ENCODE data around the gene SRP19. TPM values are rescaled to one million over a fixed set of nuclear protein-coding genes. Genes with fewer than 3 reads are reported as not detected.

Gene SRP19
- total RNA-seq, 1 experiment from 2014 or later, result 56.4 TPM

DNA sequence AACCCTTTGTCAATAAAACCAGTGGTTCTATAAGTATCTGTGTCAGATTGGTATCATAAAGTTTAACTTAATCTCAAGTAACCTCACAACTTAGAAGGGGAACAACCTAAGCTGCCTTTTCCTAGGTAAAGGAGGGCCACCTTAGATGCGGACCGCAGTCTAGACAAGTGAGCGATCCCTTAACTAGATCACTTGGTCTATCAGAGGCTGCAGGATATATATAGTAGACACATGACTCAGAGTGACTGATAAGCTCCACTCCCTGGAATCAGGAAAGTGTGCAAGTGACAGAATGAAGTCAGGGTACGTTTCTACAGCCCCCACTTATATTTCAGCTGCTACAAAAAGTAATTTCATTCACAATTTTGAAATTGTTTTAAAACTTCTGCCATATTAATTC is 53.5 kb downstream of the SRP19 start (continued):
- TF ChIP-seq EMX1 (CRISPR knock-in tag; IDR thresholded peaks at IDR 0.05), result no peak
- no peak for TF ChIP-seq SOX15 (CRISPR knock-in tag; IDR thresholded peaks at IDR 0.05)
- TF ChIP-seq, protein P1, sequence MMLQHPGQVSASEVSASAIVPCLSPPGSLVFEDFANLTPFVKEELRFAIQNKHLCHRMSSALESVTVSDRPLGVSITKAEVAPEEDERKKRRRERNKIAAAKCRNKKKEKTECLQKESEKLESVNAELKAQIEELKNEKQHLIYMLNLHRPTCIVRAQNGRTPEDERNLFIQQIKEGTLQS (CRISPR knock-in tag; conservative IDR thresholded peaks at IDR 0.05), result no peak
- no peak for TF ChIP-seq FOXK1 (CRISPR knock-in tag; IDR thresholded peaks at IDR 0.05)
- TF ChIP-seq CREB1 (CRISPR knock-in tag; IDR thresholded peaks at IDR 0.05), result no peak
- TF ChIP-seq, protein P2, sequence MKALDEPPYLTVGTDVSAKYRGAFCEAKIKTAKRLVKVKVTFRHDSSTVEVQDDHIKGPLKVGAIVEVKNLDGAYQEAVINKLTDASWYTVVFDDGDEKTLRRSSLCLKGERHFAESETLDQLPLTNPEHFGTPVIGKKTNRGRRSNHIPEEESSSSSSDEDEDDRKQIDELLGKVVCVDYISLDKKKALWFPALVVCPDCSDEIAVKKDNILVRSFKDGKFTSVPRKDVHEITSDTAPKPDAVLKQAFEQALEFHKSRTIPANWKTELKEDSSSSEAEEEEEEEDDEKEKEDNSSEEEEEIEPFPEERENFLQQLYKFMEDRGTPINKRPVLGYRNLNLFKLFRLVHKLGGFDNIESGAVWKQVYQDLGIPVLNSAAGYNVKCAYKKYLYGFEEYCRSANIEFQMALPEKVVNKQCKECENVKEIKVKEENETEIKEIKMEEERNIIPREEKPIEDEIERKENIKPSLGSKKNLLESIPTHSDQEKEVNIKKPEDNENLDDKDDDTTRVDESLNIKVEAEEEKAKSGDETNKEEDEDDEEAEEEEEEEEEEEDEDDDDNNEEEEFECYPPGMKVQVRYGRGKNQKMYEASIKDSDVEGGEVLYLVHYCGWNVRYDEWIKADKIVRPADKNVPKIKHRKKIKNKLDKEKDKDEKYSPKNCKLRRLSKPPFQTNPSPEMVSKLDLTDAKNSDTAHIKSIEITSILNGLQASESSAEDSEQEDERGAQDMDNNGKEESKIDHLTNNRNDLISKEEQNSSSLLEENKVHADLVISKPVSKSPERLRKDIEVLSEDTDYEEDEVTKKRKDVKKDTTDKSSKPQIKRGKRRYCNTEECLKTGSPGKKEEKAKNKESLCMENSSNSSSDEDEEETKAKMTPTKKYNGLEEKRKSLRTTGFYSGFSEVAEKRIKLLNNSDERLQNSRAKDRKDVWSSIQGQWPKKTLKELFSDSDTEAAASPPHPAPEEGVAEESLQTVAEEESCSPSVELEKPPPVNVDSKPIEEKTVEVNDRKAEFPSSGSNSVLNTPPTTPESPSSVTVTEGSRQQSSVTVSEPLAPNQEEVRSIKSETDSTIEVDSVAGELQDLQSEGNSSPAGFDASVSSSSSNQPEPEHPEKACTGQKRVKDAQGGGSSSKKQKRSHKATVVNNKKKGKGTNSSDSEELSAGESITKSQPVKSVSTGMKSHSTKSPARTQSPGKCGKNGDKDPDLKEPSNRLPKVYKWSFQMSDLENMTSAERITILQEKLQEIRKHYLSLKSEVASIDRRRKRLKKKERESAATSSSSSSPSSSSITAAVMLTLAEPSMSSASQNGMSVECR (CRISPR knock-in tag; IDR thresholded peaks at IDR 0.05; ENCODE audit: borderline replicate concordance), result no peak
- TF ChIP-seq, protein P3, sequence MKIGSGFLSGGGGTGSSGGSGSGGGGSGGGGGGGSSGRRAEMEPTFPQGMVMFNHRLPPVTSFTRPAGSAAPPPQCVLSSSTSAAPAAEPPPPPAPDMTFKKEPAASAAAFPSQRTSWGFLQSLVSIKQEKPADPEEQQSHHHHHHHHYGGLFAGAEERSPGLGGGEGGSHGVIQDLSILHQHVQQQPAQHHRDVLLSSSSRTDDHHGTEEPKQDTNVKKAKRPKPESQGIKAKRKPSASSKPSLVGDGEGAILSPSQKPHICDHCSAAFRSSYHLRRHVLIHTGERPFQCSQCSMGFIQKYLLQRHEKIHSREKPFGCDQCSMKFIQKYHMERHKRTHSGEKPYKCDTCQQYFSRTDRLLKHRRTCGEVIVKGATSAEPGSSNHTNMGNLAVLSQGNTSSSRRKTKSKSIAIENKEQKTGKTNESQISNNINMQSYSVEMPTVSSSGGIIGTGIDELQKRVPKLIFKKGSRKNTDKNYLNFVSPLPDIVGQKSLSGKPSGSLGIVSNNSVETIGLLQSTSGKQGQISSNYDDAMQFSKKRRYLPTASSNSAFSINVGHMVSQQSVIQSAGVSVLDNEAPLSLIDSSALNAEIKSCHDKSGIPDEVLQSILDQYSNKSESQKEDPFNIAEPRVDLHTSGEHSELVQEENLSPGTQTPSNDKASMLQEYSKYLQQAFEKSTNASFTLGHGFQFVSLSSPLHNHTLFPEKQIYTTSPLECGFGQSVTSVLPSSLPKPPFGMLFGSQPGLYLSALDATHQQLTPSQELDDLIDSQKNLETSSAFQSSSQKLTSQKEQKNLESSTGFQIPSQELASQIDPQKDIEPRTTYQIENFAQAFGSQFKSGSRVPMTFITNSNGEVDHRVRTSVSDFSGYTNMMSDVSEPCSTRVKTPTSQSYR (CRISPR knock-in tag; IDR thresholded peaks at IDR 0.05), result no peak
- no peak for TF ChIP-seq HMGA2 (CRISPR knock-in tag; IDR thresholded peaks at IDR 0.05)
- TF ChIP-seq, protein P4, sequence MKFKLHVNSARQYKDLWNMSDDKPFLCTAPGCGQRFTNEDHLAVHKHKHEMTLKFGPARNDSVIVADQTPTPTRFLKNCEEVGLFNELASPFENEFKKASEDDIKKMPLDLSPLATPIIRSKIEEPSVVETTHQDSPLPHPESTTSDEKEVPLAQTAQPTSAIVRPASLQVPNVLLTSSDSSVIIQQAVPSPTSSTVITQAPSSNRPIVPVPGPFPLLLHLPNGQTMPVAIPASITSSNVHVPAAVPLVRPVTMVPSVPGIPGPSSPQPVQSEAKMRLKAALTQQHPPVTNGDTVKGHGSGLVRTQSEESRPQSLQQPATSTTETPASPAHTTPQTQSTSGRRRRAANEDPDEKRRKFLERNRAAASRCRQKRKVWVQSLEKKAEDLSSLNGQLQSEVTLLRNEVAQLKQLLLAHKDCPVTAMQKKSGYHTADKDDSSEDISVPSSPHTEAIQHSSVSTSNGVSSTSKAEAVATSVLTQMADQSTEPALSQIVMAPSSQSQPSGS (CRISPR knock-in tag; IDR thresholded peaks at IDR 0.05; ENCODE audit: borderline replicate concordance, low read depth), result no peak

DNA sequence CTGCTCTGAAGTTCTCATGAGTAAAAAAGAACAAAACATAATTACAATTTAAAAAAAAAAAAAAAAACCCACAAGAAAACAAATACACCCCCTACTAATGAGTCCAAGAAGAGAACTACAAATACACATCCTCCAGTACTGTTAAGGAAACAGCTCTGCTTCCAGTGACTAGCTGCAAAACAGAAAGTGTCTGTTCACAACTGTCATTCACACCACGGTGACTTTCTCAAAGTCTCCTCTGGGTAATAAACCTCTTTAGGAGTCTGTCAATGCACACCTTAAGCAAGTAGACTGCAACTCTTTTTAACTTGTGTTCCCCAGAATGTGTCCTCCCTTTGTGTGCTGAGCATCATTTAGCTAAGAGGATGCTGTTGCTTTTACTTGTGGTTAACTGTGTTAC is 54.7 kb downstream of the SRP19 start:
- no peaks in the 10 kb centered on the region for H3K27me3 Mint-ChIP-seq (ENCODE audit: low read depth)
- H3K27ac Mint-ChIP-seq, result no peak overlapping the region
- no peak overlapping the region for H3K4me3 Mint-ChIP-seq
- ChIA-PET POLR2A (interaction anchor here (0.6 kb wide), 2 partner anchors 74 to 76 kb away, joined by 4 to 7 read pairs; no protein-coding TSS in a partner anchor), CTCF (interaction anchor here (0.7 kb wide), 1 partner anchor 57 kb away, joined by 3 read pairs; no protein-coding TSS in a partner anchor)
- no peaks in the 10 kb centered on the region for H3K9me3 Mint-ChIP-seq
- ATAC-seq, result no peak
- H3K4me1 Mint-ChIP-seq, result peaks cover 6% of the 10 kb centered on the region
- DNase-seq (ENCODE audit: low spot score), result no peak
- H3K36me3 Mint-ChIP-seq, result peaks cover 25% of the 10 kb centered on the region
- TF ChIP-seq, protein P5, sequence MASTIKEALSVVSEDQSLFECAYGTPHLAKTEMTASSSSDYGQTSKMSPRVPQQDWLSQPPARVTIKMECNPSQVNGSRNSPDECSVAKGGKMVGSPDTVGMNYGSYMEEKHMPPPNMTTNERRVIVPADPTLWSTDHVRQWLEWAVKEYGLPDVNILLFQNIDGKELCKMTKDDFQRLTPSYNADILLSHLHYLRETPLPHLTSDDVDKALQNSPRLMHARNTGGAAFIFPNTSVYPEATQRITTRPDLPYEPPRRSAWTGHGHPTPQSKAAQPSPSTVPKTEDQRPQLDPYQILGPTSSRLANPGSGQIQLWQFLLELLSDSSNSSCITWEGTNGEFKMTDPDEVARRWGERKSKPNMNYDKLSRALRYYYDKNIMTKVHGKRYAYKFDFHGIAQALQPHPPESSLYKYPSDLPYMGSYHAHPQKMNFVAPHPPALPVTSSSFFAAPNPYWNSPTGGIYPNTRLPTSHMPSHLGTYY (CRISPR knock-in tag; IDR thresholded peaks at IDR 0.05), result no peak
- TF ChIP-seq ZNF232 (CRISPR knock-in tag; IDR thresholded peaks at IDR 0.05) (no peak), JAZF1 (CRISPR knock-in tag; IDR thresholded peaks at IDR 0.05) (no peak), FOXP1 (CRISPR knock-in tag; IDR thresholded peaks at IDR 0.05; ENCODE audit: borderline replicate concordance) (no peak), GABPB1 (CRISPR knock-in tag; IDR thresholded peaks at IDR 0.05) (no peak), CBFB (CRISPR knock-in tag; IDR thresholded peaks at IDR 0.05; ENCODE audit: low read depth) (no peak), CREM (CRISPR knock-in tag; IDR thresholded peaks at IDR 0.05) (no peak), GTF2I (CRISPR knock-in tag; conservative IDR thresholded peaks at IDR 0.05) (no peak), GRHL2 (CRISPR knock-in tag; IDR thresholded peaks at IDR 0.05; ENCODE audit: insufficient replicate concordance, severe bottlenecking) (no peak)
- TF ChIP-seq, protein P6, sequence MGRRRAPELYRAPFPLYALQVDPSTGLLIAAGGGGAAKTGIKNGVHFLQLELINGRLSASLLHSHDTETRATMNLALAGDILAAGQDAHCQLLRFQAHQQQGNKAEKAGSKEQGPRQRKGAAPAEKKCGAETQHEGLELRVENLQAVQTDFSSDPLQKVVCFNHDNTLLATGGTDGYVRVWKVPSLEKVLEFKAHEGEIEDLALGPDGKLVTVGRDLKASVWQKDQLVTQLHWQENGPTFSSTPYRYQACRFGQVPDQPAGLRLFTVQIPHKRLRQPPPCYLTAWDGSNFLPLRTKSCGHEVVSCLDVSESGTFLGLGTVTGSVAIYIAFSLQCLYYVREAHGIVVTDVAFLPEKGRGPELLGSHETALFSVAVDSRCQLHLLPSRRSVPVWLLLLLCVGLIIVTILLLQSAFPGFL (CRISPR knock-in tag; IDR thresholded peaks at IDR 0.05; ENCODE audit: borderline replicate concordance), result no peak
- TF ChIP-seq, protein P7, sequence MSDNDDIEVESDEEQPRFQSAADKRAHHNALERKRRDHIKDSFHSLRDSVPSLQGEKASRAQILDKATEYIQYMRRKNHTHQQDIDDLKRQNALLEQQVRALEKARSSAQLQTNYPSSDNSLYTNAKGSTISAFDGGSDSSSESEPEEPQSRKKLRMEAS (CRISPR knock-in tag; IDR thresholded peaks at IDR 0.05), result no peak
- TF ChIP-seq, protein P8, sequence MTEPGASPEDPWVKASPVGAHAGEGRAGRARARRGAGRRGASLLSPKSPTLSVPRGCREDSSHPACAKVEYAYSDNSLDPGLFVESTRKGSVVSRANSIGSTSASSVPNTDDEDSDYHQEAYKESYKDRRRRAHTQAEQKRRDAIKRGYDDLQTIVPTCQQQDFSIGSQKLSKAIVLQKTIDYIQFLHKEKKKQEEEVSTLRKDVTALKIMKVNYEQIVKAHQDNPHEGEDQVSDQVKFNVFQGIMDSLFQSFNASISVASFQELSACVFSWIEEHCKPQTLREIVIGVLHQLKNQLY (CRISPR knock-in tag; IDR thresholded peaks at IDR 0.05), result no peak
- TF ChIP-seq, protein P9, sequence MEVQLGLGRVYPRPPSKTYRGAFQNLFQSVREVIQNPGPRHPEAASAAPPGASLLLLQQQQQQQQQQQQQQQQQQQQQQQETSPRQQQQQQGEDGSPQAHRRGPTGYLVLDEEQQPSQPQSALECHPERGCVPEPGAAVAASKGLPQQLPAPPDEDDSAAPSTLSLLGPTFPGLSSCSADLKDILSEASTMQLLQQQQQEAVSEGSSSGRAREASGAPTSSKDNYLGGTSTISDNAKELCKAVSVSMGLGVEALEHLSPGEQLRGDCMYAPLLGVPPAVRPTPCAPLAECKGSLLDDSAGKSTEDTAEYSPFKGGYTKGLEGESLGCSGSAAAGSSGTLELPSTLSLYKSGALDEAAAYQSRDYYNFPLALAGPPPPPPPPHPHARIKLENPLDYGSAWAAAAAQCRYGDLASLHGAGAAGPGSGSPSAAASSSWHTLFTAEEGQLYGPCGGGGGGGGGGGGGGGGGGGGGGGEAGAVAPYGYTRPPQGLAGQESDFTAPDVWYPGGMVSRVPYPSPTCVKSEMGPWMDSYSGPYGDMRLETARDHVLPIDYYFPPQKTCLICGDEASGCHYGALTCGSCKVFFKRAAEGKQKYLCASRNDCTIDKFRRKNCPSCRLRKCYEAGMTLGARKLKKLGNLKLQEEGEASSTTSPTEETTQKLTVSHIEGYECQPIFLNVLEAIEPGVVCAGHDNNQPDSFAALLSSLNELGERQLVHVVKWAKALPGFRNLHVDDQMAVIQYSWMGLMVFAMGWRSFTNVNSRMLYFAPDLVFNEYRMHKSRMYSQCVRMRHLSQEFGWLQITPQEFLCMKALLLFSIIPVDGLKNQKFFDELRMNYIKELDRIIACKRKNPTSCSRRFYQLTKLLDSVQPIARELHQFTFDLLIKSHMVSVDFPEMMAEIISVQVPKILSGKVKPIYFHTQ (CRISPR knock-in tag; IDR thresholded peaks at IDR 0.05), result no peak

All from WTC11 (cell line).